IPS DF 6.9 (cell line): Measurements from ENCODE around the gene TNFRSF1B.

Experiments used
- DNase-seq: peaks from one replicate; pipeline ENCODE4 v3.0.0-alpha.2; 2013; ENCODE audit warnings: low read depth, low spot score
- H3K27ac ChIP-seq: one replicate; pipeline ENCODE4 v1.5.1; 2013; ENCODE audit warnings: low read length, control low read depth
- H3K27me3 ChIP-seq: 2 replicates; pipeline ENCODE4 v1.6.1; 2013; ENCODE audit warnings: mild to moderate bottlenecking, low read length; ENCODE audit not compliant: control insufficient read depth, insufficient read depth
- H3K36me3 ChIP-seq: 2 replicates; pipeline ENCODE4 v1.6.1; 2013; ENCODE audit warnings: low read length; ENCODE audit not compliant: control insufficient read depth, insufficient read depth
- H3K4me1 ChIP-seq: 2 replicates; pipeline ENCODE4 v1.6.1; 2013; ENCODE audit warnings: low read length; ENCODE audit not compliant: control insufficient read depth, insufficient read depth
- H3K4me3 ChIP-seq: 2 replicates; pipeline ENCODE4 v1.5.1; 2013; ENCODE audit warnings: mild to moderate bottlenecking, low read length
- H3K9me3 ChIP-seq: 2 replicates; pipeline ENCODE4 v1.6.1; 2013; ENCODE audit warnings: low read length, inconsistent platforms; ENCODE audit not compliant: control insufficient read depth, insufficient read depth
- WGBS: extraction: QIAGEN DNeasy Blood & Tissue Kit; methylation state at CpG from one replicate; pipeline ENCODE4 v1.1.7; 2013; ENCODE audit warnings: mixed read lengths, missing lambda C conversion rate; ENCODE audit not compliant: insufficient read length, insufficient coverage; 5-methylcytosine and 5-hydroxymethylcytosine counted together

TNFRSF1B gene

DNA sequence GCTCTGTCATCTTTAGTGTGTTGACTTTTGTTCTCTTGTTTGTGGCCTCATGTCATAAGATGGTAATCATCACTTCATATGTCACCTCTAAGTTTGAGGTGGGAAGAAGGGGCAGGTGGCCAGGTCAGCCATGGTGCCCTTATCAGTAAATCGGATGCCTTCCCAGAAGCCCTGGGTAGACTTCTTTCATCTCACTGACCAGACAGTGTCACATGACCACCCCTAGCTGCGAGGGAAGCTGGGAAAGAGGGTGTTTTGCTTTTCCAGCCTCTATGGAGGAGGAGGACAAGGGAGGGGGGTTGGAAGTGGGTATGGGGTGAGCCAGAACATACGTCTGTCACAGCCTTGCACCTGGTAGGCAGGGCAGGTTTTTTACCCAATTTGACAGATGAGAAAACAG lies 28.6 kb downstream of the TNFRSF1B start:
- DNase-seq = no peak
- Histone ChIP-seq H3K4me1 (peaks cover 2% of the 10 kb centered on the region; the same call in 1 of the 2 replicates), H3K36me3 (no peaks in the 10 kb centered on the region), H3K9me3 (no peaks in the 10 kb centered on the region), H3K27me3 (no peaks in the 10 kb centered on the region), H3K27ac (no peak overlapping the region), H3K4me3 (no peak overlapping the region)
- no CpG with 5 or more reads among the region's 3 CpGs for WGBS

DNA sequence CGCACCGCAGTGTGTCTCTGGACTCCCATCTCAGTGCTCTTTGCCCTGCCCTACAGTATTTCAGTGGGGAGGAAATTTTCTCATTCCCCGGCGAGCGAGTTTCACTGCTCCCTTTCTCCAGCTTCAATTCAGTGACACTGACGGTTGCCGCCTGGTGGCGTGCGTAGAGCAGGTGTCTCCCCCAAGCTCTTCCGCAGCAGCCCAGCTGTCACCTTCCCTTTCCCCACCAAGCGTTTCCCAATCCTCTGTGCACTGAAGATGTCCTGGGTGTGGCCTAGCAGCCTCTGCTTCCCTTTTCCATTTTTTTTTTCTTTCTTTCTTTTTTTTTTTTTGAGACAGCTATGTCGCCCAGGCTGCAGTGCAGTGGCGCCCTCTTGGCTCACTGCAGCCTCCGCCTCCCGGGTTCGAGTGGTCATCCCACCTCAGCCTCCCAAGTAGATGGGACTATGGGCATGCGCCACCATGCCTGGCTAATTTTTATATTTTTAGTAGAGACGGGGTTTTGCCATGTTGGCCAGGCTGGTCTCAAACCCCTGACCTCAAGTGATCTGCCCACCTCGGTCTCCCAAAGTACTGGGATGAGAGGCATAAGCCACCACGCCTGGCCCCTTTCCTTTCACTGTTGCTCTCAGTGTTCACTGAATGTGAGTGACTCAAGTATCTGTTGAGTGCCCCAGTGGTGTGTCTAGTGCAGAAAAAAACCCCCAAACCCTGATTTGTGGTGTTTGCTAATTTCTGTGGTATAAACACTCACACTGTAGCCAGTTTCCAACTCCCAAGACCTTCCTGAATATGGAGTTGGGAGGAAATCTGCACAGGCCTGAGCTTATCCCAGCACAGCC lies 30.1 kb downstream of the TNFRSF1B start:
- H3K4me1 ChIP-seq = peaks cover 2% of the 10 kb centered on the region; the same call in 1 of the 2 replicates
- DNase-seq = no peak
- H3K27ac ChIP-seq = no peak overlapping the region
- H3K27me3 ChIP-seq = no peaks in the 10 kb centered on the region
- H3K9me3 ChIP-seq = no peaks in the 10 kb centered on the region
- H3K4me3 ChIP-seq = no peak overlapping the region
- no CpG with 5 or more reads among the region's 20 CpGs for WGBS
- H3K36me3 ChIP-seq = no peaks in the 10 kb centered on the region; the same call in 1 of the 2 replicates

DNA sequence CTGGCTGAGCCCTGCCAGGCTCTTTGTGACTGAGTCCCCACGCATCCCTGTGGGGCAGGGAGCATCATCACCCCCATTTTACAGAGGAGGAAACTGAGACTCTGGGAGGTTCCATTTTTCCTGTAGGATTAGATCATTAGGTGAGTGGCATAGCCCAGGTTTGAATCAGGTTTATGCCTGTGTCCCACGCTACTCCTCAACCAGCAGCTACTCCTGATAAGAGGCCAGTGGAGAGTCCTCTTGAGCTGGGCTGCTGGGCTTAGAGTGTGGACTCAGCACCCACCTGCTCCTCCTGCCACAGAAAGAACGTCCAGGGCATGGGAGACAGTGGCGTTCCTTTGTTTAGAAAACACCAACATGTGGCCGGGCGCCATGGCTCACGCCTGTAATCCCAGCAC lies 30.7 kb downstream of the TNFRSF1B start:
- H3K27me3 ChIP-seq = no peaks in the 10 kb centered on the region
- H3K27ac ChIP-seq = no peak overlapping the region
- peaks cover 2% of the 10 kb centered on the region; the same call in 1 of the 2 replicates for H3K4me1 ChIP-seq
- H3K36me3 ChIP-seq = no peaks in the 10 kb centered on the region; the same call in 1 of the 2 replicates
- H3K9me3 ChIP-seq = no peaks in the 10 kb centered on the region
- WGBS = no CpG with 5 or more reads among the region's 7 CpGs
- no peak overlapping the region for H3K4me3 ChIP-seq
- no peak for DNase-seq

DNA sequence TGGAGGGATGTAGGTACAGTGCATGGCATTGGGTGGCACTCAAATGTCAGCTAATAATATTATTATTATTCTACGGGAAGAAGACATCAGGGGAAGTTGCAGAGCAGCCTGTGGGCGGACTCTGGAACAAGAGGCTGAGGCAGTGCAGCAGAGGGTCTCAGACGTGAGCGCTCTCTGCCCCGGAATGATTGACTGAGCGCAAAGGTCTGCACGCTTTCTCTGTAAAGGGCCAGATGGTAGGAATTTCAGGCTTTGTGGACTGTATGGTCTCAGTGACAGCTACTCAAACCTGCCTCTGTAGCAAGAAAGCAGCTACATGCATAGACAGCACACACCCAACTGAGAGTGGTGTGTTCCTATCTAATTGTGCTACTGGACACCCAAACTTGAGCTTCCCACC lies 33.4 kb downstream of the TNFRSF1B start:
- Histone ChIP-seq H3K9me3 (no peaks in the 10 kb centered on the region), H3K36me3 (no peaks in the 10 kb centered on the region; the same call in 1 of the 2 replicates), H3K27ac (no peak overlapping the region), H3K4me3 (no peak overlapping the region), H3K27me3 (no peaks in the 10 kb centered on the region), H3K4me1 (peaks cover 8% of the 10 kb centered on the region)
- DNase-seq = no peak
- WGBS = no CpG with 5 or more reads among the region's 7 CpGs

DNA sequence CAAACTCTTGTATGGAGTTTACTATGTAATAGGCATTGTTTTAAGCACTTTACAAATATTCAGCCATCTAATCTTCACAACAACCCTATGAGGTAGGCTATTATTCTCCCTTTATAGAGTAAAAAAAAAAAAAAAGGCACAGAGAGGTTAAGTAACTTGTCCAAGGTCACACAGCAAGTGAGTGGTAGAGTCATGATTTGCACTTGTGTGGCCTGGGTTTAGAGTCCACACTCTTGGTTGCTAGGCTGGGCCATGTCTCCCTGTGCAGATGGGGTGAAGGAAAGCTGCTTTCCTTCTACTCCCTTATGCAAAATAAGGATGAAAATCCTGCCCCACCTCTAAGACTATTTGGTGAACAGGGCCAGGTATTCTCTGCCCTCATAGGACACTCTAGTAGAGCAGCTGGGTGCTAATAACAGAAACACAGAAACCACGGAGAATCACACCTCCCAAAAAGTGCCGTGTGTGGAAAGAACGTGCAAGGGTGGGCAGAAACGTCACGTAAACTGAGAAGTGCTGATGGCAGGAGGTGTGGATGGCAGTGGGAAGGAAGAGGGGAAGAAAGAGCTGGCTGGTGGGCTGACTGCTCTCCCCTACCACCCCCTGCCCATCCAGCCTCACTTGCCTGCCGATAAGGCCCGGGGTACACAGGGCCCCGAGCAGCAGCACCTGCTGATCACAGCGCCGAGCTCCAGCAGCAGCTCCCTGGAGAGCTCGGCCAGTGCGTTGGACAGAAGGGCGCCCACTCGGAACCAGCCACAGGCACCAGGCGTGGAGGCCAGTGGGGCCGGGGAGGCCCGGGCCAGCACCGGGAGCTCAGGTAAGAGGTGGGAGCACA lies 34.8 kb downstream of the TNFRSF1B start:
- peaks cover 8% of the 10 kb centered on the region for H3K4me1 ChIP-seq
- no peaks in the 10 kb centered on the region for H3K27me3 ChIP-seq
- no CpG with 5 or more reads among the region's 18 CpGs for WGBS
- no peaks in the 10 kb centered on the region for H3K9me3 ChIP-seq
- no peak for DNase-seq
- H3K27ac ChIP-seq = no peak overlapping the region
- no peaks in the 10 kb centered on the region; the same call in 1 of the 2 replicates for H3K36me3 ChIP-seq
- H3K4me3 ChIP-seq = no peak overlapping the region

DNA sequence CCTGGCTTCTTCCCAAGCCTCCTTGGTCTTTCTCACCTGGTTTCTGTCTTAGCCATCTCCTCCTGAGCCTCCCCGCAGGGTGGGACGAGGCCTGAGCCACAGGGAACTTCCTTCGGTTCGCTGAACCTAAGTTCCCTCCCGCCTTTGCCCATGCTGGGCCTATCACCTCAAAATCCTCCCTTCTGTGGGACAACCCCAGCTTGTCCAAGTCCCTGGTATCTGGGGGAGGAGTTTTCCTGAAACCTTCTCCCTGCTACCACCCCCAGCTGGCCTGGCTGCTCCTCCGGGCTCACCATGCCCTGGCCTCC lies 35.4 kb downstream of the TNFRSF1B start:
- Histone ChIP-seq H3K9me3 (no peaks in the 10 kb centered on the region), H3K27ac (no peak overlapping the region), H3K36me3 (no peaks in the 10 kb centered on the region; the same call in 1 of the 2 replicates), H3K4me3 (no peak overlapping the region), H3K27me3 (no peaks in the 10 kb centered on the region), H3K4me1 (peaks cover 8% of the 10 kb centered on the region)
- DNase-seq = no peak
- WGBS = no CpG with 5 or more reads among the region's 6 CpGs

DNA sequence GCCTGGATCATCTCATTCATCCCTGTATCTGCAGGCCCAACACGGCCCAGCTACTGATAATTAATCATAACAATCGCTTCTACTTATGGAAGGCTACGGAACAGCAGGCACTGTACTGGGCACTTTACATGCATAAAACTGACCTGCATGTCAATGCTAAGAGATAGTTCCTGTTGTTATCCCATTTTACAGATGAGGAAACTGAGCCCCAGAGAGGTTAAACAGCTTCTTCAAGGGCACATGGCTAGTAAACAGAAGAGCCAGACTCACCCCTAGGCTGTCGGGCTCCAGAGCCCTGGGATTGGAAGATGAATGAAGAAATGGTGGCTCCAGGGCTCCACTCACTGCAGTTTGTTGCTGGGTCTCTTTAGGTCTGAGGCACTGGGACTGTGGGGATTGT lies 35.8 kb downstream of the TNFRSF1B start:
- no peak overlapping the region for H3K4me3 ChIP-seq
- H3K27ac ChIP-seq = no peak overlapping the region
- H3K36me3 ChIP-seq = no peaks in the 10 kb centered on the region; the same call in 1 of the 2 replicates
- no peak for DNase-seq
- H3K27me3 ChIP-seq = no peaks in the 10 kb centered on the region
- no peaks in the 10 kb centered on the region for H3K9me3 ChIP-seq
- H3K4me1 ChIP-seq = peaks cover 8% of the 10 kb centered on the region
- no CpG with 5 or more reads among the region's 4 CpGs for WGBS

DNA sequence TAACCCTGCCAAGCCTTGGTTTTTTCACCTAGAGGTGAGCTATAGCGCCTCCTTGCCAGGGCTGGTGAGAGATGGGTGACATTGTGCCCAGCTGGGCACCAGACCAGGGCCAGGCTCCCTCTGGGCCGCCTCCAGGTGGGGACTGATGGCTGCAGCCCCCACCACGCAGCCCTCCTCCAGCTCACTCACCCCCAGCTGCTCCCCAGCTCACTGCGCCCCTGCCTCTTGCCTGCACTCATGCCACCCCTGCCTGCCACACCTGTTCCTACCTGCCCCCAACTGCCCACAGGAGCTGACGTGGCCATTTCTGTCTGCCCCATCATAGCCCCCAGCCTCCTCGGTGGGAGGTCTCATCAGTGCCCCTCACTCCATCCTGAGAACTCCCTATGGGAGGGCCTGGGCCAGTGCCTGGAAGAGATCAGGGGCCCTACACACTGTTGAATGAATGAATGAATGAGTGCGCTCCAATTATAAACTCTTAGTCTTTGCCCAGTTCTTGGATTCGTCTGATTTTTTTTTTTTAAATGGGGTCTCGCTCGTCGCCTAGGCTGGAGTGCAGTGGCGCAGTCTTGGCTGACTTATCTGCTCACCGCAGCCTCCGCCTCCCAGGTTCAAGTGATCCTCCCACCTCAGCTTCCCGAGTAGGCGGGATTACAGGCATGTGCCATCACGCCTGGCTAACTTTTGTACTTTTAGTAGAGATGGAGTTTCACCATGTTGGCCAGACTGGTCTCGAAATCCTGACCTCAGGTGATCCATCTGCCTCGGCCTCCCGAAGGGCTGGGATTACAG lies 36.6 kb downstream of the TNFRSF1B start:
- peaks cover 8% of the 10 kb centered on the region for H3K4me1 ChIP-seq
- H3K9me3 ChIP-seq = no peaks in the 10 kb centered on the region
- WGBS = no CpG with 5 or more reads among the region's 20 CpGs
- H3K27me3 ChIP-seq = no peaks in the 10 kb centered on the region
- no peak for DNase-seq
- H3K27ac ChIP-seq = no peak overlapping the region
- no peak overlapping the region for H3K4me3 ChIP-seq
- no peaks in the 10 kb centered on the region; the same call in 1 of the 2 replicates for H3K36me3 ChIP-seq

DNA sequence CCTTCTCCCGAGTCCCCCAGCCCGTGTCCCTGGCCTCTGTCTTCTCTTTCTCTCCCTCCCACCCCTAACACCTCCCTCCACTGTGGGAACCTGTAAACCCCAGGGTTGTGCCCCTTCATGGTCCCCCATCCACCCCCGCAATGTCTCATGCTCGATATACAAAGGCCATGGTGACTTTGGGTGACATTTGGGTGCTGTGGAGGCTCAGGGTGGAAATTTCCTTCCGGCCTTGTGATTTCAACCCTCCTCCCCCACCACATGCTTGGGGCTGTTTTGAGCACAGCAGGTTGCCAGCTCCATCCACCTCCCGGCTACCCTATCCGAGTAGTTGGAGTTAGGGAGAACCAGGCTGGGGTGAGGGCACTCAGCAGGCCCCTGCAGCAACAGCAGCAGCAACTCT lies 37.3 kb downstream of the TNFRSF1B start:
- Histone ChIP-seq H3K27me3 (no peaks in the 10 kb centered on the region), H3K36me3 (no peaks in the 10 kb centered on the region; the same call in 1 of the 2 replicates), H3K27ac (no peak overlapping the region), H3K9me3 (no peaks in the 10 kb centered on the region), H3K4me3 (no peak overlapping the region), H3K4me1 (peaks cover 6% of the 10 kb centered on the region)
- no CpG with 5 or more reads among the region's 7 CpGs for WGBS
- no peak for DNase-seq
